K562 (cell line): Measurements from ENCODE around the gene DPF1. TPM values are rescaled to one million over a fixed set of nuclear protein-coding genes. Genes with fewer than 3 reads are reported as not detected.

Experiments
- ARHGAP35 ChIP-seq: fragments of 450-650 bp; IDR thresholded peaks from 2 replicates; pipeline ENCODE4 v1.6.1; 2018; ENCODE audit not compliant: partially characterized antibody
- CBFA2T3 ChIP-seq: fragments of 450-650 bp; IDR thresholded peaks from 2 replicates; pipeline ENCODE4 v1.6.1; 2017
- CREB1 ChIP-seq, 2 experiments: sonication (generic) in 1 of 2; formaldehyde crosslinking in 1 of 2; IDR thresholded peaks; 2 replicates each; pipeline versions ENCODE4 v1.6.1 to v1.8.0; 2012 to 2022; ENCODE audit warnings: inconsistent platforms in 1 of 2, mild to moderate bottlenecking in 1 of 2, missing genetic modification reagents in 1 of 2, moderate library complexity in 1 of 2
- CXXC5 ChIP-seq: fragments of 250-450 bp; sonication (Bioruptor Pico); IDR thresholded peaks from 2 replicates; pipeline ENCODE4 v1.8.0; 2022; ENCODE audit warnings: inconsistent platforms, mild to moderate bottlenecking, moderate library complexity
- EGR1 ChIP-seq: fragments of 450-650 bp; conservative IDR thresholded peaks from 2 replicates; pipeline ENCODE4 v1.6.1; 2017; ENCODE audit warnings: mild to moderate bottlenecking
- FOXK2 ChIP-seq, 2 experiments: fragments of 450-650 bp; IDR thresholded peaks in 1 of 2; conservative IDR thresholded peaks in 1 of 2; 2 replicates each; pipeline ENCODE4 v1.6.1; 2016; ENCODE audit warnings: low read depth in 2 of 2, mild to moderate bottlenecking in 1 of 2
- HDAC1 ChIP-seq, 2 experiments: fragments of 450-650 bp; IDR thresholded peaks; 2 replicates each; pipeline ENCODE4 v1.6.1; 2016 to 2017; ENCODE audit warnings: inconsistent platforms in 1 of 2, mild to moderate bottlenecking in 1 of 2, moderate library complexity in 1 of 2
- HDGF ChIP-seq: fragments of 450-650 bp; IDR thresholded peaks from 2 replicates; pipeline ENCODE4 v1.6.1; 2016
- HOXB6 ChIP-seq: fragments of 250-450 bp; sonication (Bioruptor Pico); IDR thresholded peaks from 2 replicates; pipeline ENCODE4 v1.5.1; 2022; ENCODE audit warnings: mild to moderate bottlenecking, borderline replicate concordance
- RBBP5 ChIP-seq: fragments of 200-600 bp; sonication (generic); IDR thresholded peaks from 2 replicates; pipeline ENCODE4 v1.6.1; 2012; ENCODE audit warnings: borderline replicate concordance, mild to moderate bottlenecking, low read length, control low read depth, inconsistent platforms; ENCODE audit not compliant: insufficient read depth, poor library complexity, severe bottlenecking
- SMARCA4 ChIP-seq: fragments of 450-650 bp; IDR thresholded peaks from 2 replicates; pipeline ENCODE4 v1.6.1; 2016
- ZNF384 ChIP-seq: IDR thresholded peaks from 2 replicates; pipeline ENCODE4 v1.6.1; 2012; ENCODE audit warnings: low read depth, low read length, improper control_type of control experiment
- ZNF507 ChIP-seq: conservative IDR thresholded peaks from 2 replicates; pipeline ENCODE4 v1.6.1; 2017; ENCODE audit warnings: missing genetic modification characterization, missing compliant biosample characterization
- polyA plus RNA-seq, 8 experiments: library from polyadenylated mRNA; depleted of rRNA in 4 of 8; stranded (reverse) in 5 of 8; unstranded in 3 of 8; fragments of >200 nt; fragmentation: Nextera tagmentation in 2 of 8; fragmentation: Illumina TruSeq in 1 of 8; extraction: Ambion mirVana in 2 of 8; extraction: Trizol in 1 of 8; gene quantifications; 2 replicates each; pipeline versions ENCODE4 v1.2.1 to v1.2.3, GENCODE V29; 2011 to 2014; ENCODE audit warnings: inconsistent platforms in 1 of 8, missing spikeins in 1 of 8
- total RNA-seq, 7 experiments: library from RNA; depleted of rRNA in 6 of 7; stranded (reverse); fragments of >200 nt in 6 of 7; fragmentation: Illumina TruSeq in 2 of 7; extraction: Trizol in 2 of 7; gene quantifications; 2 replicates each; pipeline versions ENCODE4 v1.2.1 to v1.2.3, GENCODE V29; 2011 to 2021; ENCODE audit warnings: low replicate concordance in 1 of 7

Gene DPF1
- total and polyA plus RNA-seq, 9 of the 15 experiments (the other 6 are each of a cell fraction or from before 2014, with no cell fraction given): 0.10 to 5.7 (median 3.1) TPM

- TF ChIP-seq SMARCA4 (peak; percentile 47; the same call in 1 of the 2 replicates), EGR1 (peak; percentile 90), ZNF384 (peak; percentile 63; the same call in 1 of the 2 replicates), CBFA2T3 (peak; percentile 43; the same call in 1 of the 2 replicates), HDGF (0 out of 2 replicates have a peak, but pooled peaks have one; percentile 47), RBBP5 (peak; percentile 12), FOXK2 (conservative IDR thresholded peaks at IDR 0.05 in 1 of 2, IDR thresholded peaks at IDR 0.05 in 1 of 2; ENCODE audit: low read depth in 2 of 2) (peak; percentile 30 to 35; a peak in 1 of 4 replicates), HOXB6 (CRISPR knock-in tag) (no peak), CREB1 (IDR thresholded peaks at IDR 0.05) (no peak), CREB1 (CRISPR knock-in tag; IDR thresholded peaks at IDR 0.05) (no peak), ZNF507 (tag) (no peak), ARHGAP35 (peak; percentile 14), CXXC5 (no peak), HDAC1 (IDR thresholded peaks at IDR 0.05) (0 out of 4 replicates have a peak, but pooled peaks of 1 of the 2 experiments have one; percentile 37)
These were observed 43.1 kb upstream of the DPF1 start (continued) for GRCh38 chr19:38266981-38267597.
